H1 (cell line): ENCODE results near the gene RAMP1. TPM values are rescaled to one million over a fixed set of nuclear protein-coding genes. Genes with fewer than 3 reads are reported as not detected.

Source experiments
- CTCF ChIA-PET: fragments of 300-600 bp; sonication (Branson Sonifier 250); formaldehyde crosslinking; loops from one replicate; lab custom pipeline; 2021; ENCODE audit not compliant: partially characterized antibody; lab: Charles Lee
- POLR2A ChIA-PET: fragments of 300-600 bp; sonication (Branson Sonifier 250); formaldehyde crosslinking; loops from one replicate; lab custom pipeline; 2021; ENCODE audit warnings: inconsistent platforms; ENCODE audit not compliant: partially characterized antibody; lab: Charles Lee
- DNase-seq, 2 experiments: peaks; one replicate each; pipeline versions ENCODE4 v3.0.0 to v3.0.0-alpha.2; 2010 to 2022; ENCODE audit warnings: low spot score in 2 of 2, low read depth in 1 of 2, mixed read lengths in 1 of 2
- FAIRE-seq: peaks from 2 replicates; lab custom pipeline; 2011; peaks lifted over from hg19 to GRCh38; lab: Jason Lieb, UNC
- H2AFZ ChIP-seq: 2 replicates; pipeline ENCODE4 v1.8.1; 2012; ENCODE audit warnings: low read length, inconsistent platforms
- H2AK5ac ChIP-seq: 2 replicates; pipeline ENCODE4 v1.6.1; 2013; ENCODE audit warnings: low read depth, low read length
- H2BK120ac ChIP-seq: replicated peaks from 2 replicates; pipeline ENCODE3; 2013; ENCODE audit warnings: low read depth, low read length, inconsistent platforms
- H2BK12ac ChIP-seq: 2 replicates; pipeline ENCODE4 v1.6.1; 2013; ENCODE audit warnings: low read depth, low read length
- H2BK15ac ChIP-seq: 2 replicates; pipeline ENCODE4 v1.6.1; 2013; ENCODE audit warnings: low read length
- H2BK20ac ChIP-seq: 2 replicates; pipeline ENCODE4 v1.6.1; 2013; ENCODE audit warnings: low read length
- H2BK5ac ChIP-seq: 2 replicates; pipeline ENCODE4 v1.6.1; 2013; ENCODE audit warnings: low read depth, low read length
- H3K14ac ChIP-seq: 2 replicates; pipeline ENCODE4 v1.6.1; 2013; ENCODE audit warnings: inconsistent platforms; ENCODE audit not compliant: insufficient read length
- H3K18ac ChIP-seq: 2 replicates; pipeline ENCODE4 v1.6.1; 2013; ENCODE audit warnings: low read length; ENCODE audit errors: extremely low read depth
- H3K23ac ChIP-seq: 2 replicates; pipeline ENCODE4 v1.6.1; 2013; ENCODE audit warnings: inconsistent platforms; ENCODE audit not compliant: insufficient read length
- H3K23me2 ChIP-seq: 2 replicates; pipeline ENCODE4 v1.6.1; 2013; ENCODE audit warnings: low read depth, low read length
- H3K27ac ChIP-seq: 2 replicates; pipeline ENCODE4 v1.6.1; 2011; ENCODE audit warnings: low read depth, low read length, inconsistent platforms
- H3K27me3 ChIP-seq, 4 experiments: replicated peaks in 1 of 4; 1 replicate in 1 of 4; 2 replicates in 3 of 4; pipeline versions ENCODE4 v1.6.1 to v1.8.1; 2011 to 2013; ENCODE audit warnings: low read length in 3 of 4, mild to moderate bottlenecking in 3 of 4, inconsistent platforms in 2 of 4, mixed read lengths in 2 of 4, moderate library complexity in 1 of 4; ENCODE audit not compliant: control insufficient read depth in 3 of 4, insufficient read depth in 3 of 4; ENCODE audit errors: extremely low read depth in 1 of 4
- H3K36me3 ChIP-seq, 4 experiments: 2 replicates each; pipeline versions ENCODE4 v1.6.1 to v1.8.1; 2011 to 2013; ENCODE audit warnings: mild to moderate bottlenecking in 4 of 4, low read length in 3 of 4, moderate library complexity in 2 of 4, control low read depth in 1 of 4, inconsistent platforms in 1 of 4; ENCODE audit not compliant: insufficient read depth in 4 of 4, control insufficient read depth in 2 of 4
- H3K4ac ChIP-seq: replicated peaks from 2 replicates; pipeline ENCODE3; 2013; ENCODE audit warnings: low read length, low read depth, mixed read lengths, inconsistent platforms; ENCODE audit not compliant: insufficient read length
- H3K4me1 ChIP-seq, 4 experiments: replicated peaks in 1 of 4; 1 replicate in 1 of 4; 2 replicates in 3 of 4; pipeline versions ENCODE4 v1.6.1 to v1.8.1; 2011 to 2013; ENCODE audit warnings: low read length in 3 of 4, inconsistent platforms in 2 of 4, mixed read lengths in 1 of 4; ENCODE audit not compliant: insufficient read depth in 4 of 4, control insufficient read depth in 3 of 4
- H3K4me2 ChIP-seq, 2 experiments: 2 replicates each; pipeline versions ENCODE4 v1.6.1 to v1.8.1; 2011 to 2013; ENCODE audit warnings: low read depth in 2 of 2, low read length in 2 of 2, control low read depth in 1 of 2, inconsistent platforms in 1 of 2, mild to moderate bottlenecking in 1 of 2; ENCODE audit not compliant: insufficient read depth in 1 of 2
- H3K4me3 ChIP-seq, 4 experiments: fragments of 200-600, 300-600 bp in 1 of 4; sonication (generic), shearing (Covaris generic), sonication (Bioruptor Twin) in 1 of 4; 2 replicates each; pipeline versions ENCODE4 v1.5.1 to v1.8.1; 2011 to 2016; ENCODE audit warnings: low read length in 4 of 4, low read depth in 3 of 4, control low read depth in 2 of 4, inconsistent platforms in 2 of 4, mild to moderate bottlenecking in 2 of 4, mixed read lengths in 1 of 4, moderate library complexity in 1 of 4; ENCODE audit not compliant: insufficient read depth in 2 of 4; ENCODE audit errors: extremely low read depth in 1 of 4
- H3K56ac ChIP-seq: replicated peaks from 2 replicates; pipeline ENCODE3; 2013; ENCODE audit warnings: low read depth, mild to moderate bottlenecking, mixed read lengths, low read length, inconsistent platforms; ENCODE audit not compliant: insufficient read length
- H3K79me1 ChIP-seq: 2 replicates; pipeline ENCODE4 v1.6.1; 2013; ENCODE audit warnings: low read depth, low read length, control low read depth
- H3K79me2 ChIP-seq, 2 experiments: 2 replicates each; pipeline versions ENCODE4 v1.6.1 to v1.8.1; 2012 to 2013; ENCODE audit warnings: low read length in 2 of 2, mild to moderate bottlenecking in 2 of 2, inconsistent platforms in 1 of 2; ENCODE audit not compliant: insufficient read depth in 2 of 2, control insufficient read depth in 1 of 2
- H3K9ac ChIP-seq, 4 experiments: replicated peaks in 1 of 4; 1 replicate in 1 of 4; 2 replicates in 3 of 4; pipeline versions ENCODE4 v1.6.1 to v1.8.1; 2011 to 2013; ENCODE audit warnings: low read depth in 3 of 4, low read length in 3 of 4, control low read depth in 2 of 4, mild to moderate bottlenecking in 2 of 4, moderate library complexity in 2 of 4, inconsistent platforms in 1 of 4; ENCODE audit errors: extremely low read depth in 1 of 4
- H3K9me3 ChIP-seq, 2 experiments: 2 replicates each; pipeline versions ENCODE4 v1.6.1 to v1.8.1; 2012 to 2013; ENCODE audit warnings: mild to moderate bottlenecking in 2 of 2, moderate library complexity in 2 of 2, control low read depth in 1 of 2, inconsistent platforms in 1 of 2, low read depth in 1 of 2, low read length in 1 of 2, mixed read lengths in 1 of 2; ENCODE audit not compliant: insufficient read depth in 2 of 2
- H4K20me1 ChIP-seq, 2 experiments: replicated peaks in 1 of 2; 2 replicates each; pipeline versions ENCODE3 to v1.8.1; 2011 to 2013; ENCODE audit warnings: inconsistent platforms in 2 of 2, low read length in 2 of 2, mild to moderate bottlenecking in 1 of 2; ENCODE audit not compliant: insufficient read depth in 2 of 2, control insufficient read depth in 1 of 2
- H4K5ac ChIP-seq: 2 replicates; pipeline ENCODE4 v1.6.1; 2013; ENCODE audit warnings: low read length, low read depth, mixed read lengths, inconsistent platforms; ENCODE audit not compliant: insufficient read length
- H4K8ac ChIP-seq: 2 replicates; pipeline ENCODE4 v1.8.0; 2013; ENCODE audit warnings: mild to moderate bottlenecking, moderate library complexity, low read length, inconsistent platforms; ENCODE audit not compliant: insufficient read depth; ENCODE audit errors: extremely low read depth
- H4K91ac ChIP-seq: replicated peaks from 2 replicates; pipeline ENCODE3; 2013; ENCODE audit warnings: low read length, mixed read lengths, inconsistent platforms; ENCODE audit not compliant: insufficient read length
- ASH2L ChIP-seq: fragments of 200-600, 300-600 bp; sonication (generic); IDR thresholded peaks from one replicate; pipeline ENCODE4 v1.7.1; 2017; ENCODE audit warnings: low read length
- BACH1 ChIP-seq: IDR thresholded peaks from 2 replicates; pipeline ENCODE4 v1.6.1; 2012; ENCODE audit warnings: low read length, improper control_type of control experiment
- CHD2 ChIP-seq: IDR thresholded peaks from 2 replicates; pipeline ENCODE4 v1.6.1; 2012; ENCODE audit warnings: low read length, improper control_type of control experiment
- CTBP2 ChIP-seq: IDR thresholded peaks from 2 replicates; pipeline ENCODE4 v1.7.0; 2011; ENCODE audit warnings: borderline replicate concordance, mild to moderate bottlenecking, moderate library complexity, mixed read lengths, low read length; ENCODE audit not compliant: insufficient read depth, insufficient read length
- EGR1 ChIP-seq: IDR thresholded peaks from 2 replicates; pipeline ENCODE4 v1.6.1; 2011; ENCODE audit warnings: low read depth, low read length, borderline replicate concordance
- EP300 ChIP-seq, 2 experiments: IDR thresholded peaks; 1 replicate in 1 of 2; 2 replicates in 1 of 2; pipeline ENCODE4 v1.6.1; 2011 to 2012; ENCODE audit warnings: low read depth in 2 of 2, low read length in 2 of 2, mild to moderate bottlenecking in 2 of 2, borderline replicate concordance in 1 of 2, inconsistent platforms in 1 of 2, moderate library complexity in 1 of 2
- MAFK ChIP-seq: IDR thresholded peaks from 2 replicates; pipeline ENCODE4 v1.6.1; 2012; ENCODE audit warnings: low read depth, mild to moderate bottlenecking, improper control_type of control experiment, low read length
- SAP30 ChIP-seq: fragments of 300-600 bp; sonication (generic); IDR thresholded peaks from 2 replicates; pipeline ENCODE4 v1.7.1; 2012; ENCODE audit warnings: low read length, moderate library complexity, mild to moderate bottlenecking, inconsistent platforms; ENCODE audit not compliant: insufficient read depth, insufficient replicate concordance
- SIRT6 ChIP-seq: IDR thresholded peaks from one replicate; pipeline ENCODE4 v1.7.1; 2012; ENCODE audit warnings: low read length, inconsistent platforms
- SP4 ChIP-seq: IDR thresholded peaks from 2 replicates; pipeline ENCODE4 v1.6.1; 2012; ENCODE audit warnings: low read length, inconsistent platforms
- TEAD4 ChIP-seq: IDR thresholded peaks from 2 replicates; pipeline ENCODE4 v1.6.1; 2012; ENCODE audit warnings: low read depth, low read length, inconsistent platforms, mixed read lengths
- WGBS, 2 experiments: shearing (Covaris generic) in 1 of 2; methylation state at CpG; one replicate each; pipeline versions ENCODE4 v1.1.6 to v1.1.7; 2013 to 2015; ENCODE audit warnings: low lambda C conversion rate in 2 of 2, mixed read lengths in 2 of 2, inconsistent platforms in 1 of 2, low coverage in 1 of 2, missing lambda C conversion rate in 1 of 2; ENCODE audit not compliant: insufficient replicate concordance in 2 of 2, insufficient coverage in 1 of 2, insufficient read length in 1 of 2; ENCODE audit errors: extremely low coverage in 1 of 2, missing lambda C conversion rate in 1 of 2; 5-methylcytosine and 5-hydroxymethylcytosine counted together
- polyA plus RNA-seq, 7 experiments: library from polyadenylated mRNA; depleted of rRNA in 3 of 7; stranded (reverse) in 5 of 7; unstranded in 2 of 7; fragments of >200 nt in 5 of 7; fragments of 200-250 nt in 2 of 7; gene quantifications; 1 replicate in 5 of 7; 2 replicates in 1 of 7; 4 replicates in 1 of 7; pipeline versions ENCODE4 v1.2.1 to v1.2.3, GENCODE V29; 2011 to 2013; ENCODE audit warnings: missing spikeins in 2 of 7, mixed read lengths in 2 of 7
- total RNA-seq: library from RNA; stranded (reverse); fragmentation: NEBNext Ultra II Directional; extraction: Animal tissue kit (Norgen Biotek cat#: 25700); gene quantifications from 2 replicates; pipeline ENCODE4 v1.2.1, GENCODE V29; 2021
- TF ChIP-seq, protein P1 (sequence below): IDR thresholded peaks from 2 replicates; pipeline ENCODE4 v1.6.1; 2012; ENCODE audit warnings: inconsistent platforms
- TF ChIP-seq, protein P2 (sequence below): IDR thresholded peaks from 2 replicates; pipeline ENCODE4 v1.6.1; 2011; ENCODE audit warnings: low read depth, mild to moderate bottlenecking, low read length; ENCODE audit not compliant: insufficient read depth

RAMP1 gene
- total and polyA plus RNA-seq, 2 of the 8 experiments (the other 6 are each of a cell fraction or from before 2014, with no cell fraction given) = 0.65 to 4.3 TPM

DNA sequence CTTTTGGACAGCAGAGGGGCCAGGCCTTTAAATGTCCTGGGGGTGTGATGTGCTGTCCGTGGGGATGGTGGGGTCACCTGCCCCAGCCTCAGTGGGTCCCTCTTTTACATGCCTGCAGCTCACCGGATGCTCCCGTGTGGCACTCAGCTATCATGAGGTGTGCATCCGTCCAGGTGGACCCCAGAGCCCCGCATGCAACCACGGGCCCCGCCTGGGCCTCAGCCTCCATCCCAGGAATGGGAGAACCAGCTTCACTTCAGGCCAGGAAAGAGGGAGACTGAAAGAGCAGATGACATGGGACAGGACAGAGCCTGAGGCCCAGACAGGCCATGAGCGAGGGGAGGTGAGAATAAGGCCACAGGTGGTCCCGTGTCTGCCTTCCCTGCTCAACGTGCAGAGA, 37.5 kb downstream of the RAMP1 start:
- Histone ChIP-seq H3K23me2 (no peaks in the 10 kb centered on the region), H3K27ac (no peak overlapping the region), H3K9ac (no peak overlapping the region), H4K5ac (no peak overlapping the region), H2BK120ac (no peak overlapping the region), H3K4me1 (no peaks in the 10 kb centered on the region; a peak in 3 of 7 replicates), H2BK5ac (0 out of 2 replicates have a peak overlapping the region, but pooled peaks have one; percentile 44), H3K9me3 (no peaks in the 10 kb centered on the region), H3K4ac (no peak overlapping the region), H3K14ac (no peak overlapping the region), H3K79me2 (no peaks in the 10 kb centered on the region), H2AFZ (no peak overlapping the region), H4K20me1 (no peaks in the 10 kb centered on the region), H3K23ac (no peak overlapping the region), H3K4me2 (no peak overlapping the region), H2BK15ac (no peak overlapping the region), H4K91ac (no peak overlapping the region), H3K79me1 (no peaks in the 10 kb centered on the region; the same call in 1 of the 2 replicates), H3K56ac (no peak overlapping the region), H3K36me3 (no peaks in the 10 kb centered on the region), H2BK12ac (peak overlapping the region; percentile 33; the same call in 1 of the 2 replicates), H4K8ac (no peak overlapping the region), H3K18ac (no peak overlapping the region), H3K4me3 (no peak overlapping the region), H2BK20ac (no peak overlapping the region), H3K27me3 (no peaks in the 10 kb centered on the region; a peak in 1 of 7 replicates), H2AK5ac (no peak overlapping the region)
- ChIA-PET CTCF (interaction anchor here (0.7 to 1.5 kb wide), 2 partner anchors 26 to 86 kb away, joined by 3 to 5 read pairs; no protein-coding TSS in a partner anchor), POLR2A (interaction anchor here (1.9 kb wide), 1 partner anchor 15 kb away, joined by 5 read pairs; no protein-coding TSS in a partner anchor)
- FAIRE-seq = no peak
- no peak for DNase-seq
- 85% methylated on average over 10 of the region's 10 CpGs; no CpG with 5 or more reads in 1 of the 2 experiments for WGBS, 2 experiments
- no peak for TF ChIP-seq SIRT6
- TF ChIP-seq MAFK = no peak
- TF ChIP-seq, protein P1, sequence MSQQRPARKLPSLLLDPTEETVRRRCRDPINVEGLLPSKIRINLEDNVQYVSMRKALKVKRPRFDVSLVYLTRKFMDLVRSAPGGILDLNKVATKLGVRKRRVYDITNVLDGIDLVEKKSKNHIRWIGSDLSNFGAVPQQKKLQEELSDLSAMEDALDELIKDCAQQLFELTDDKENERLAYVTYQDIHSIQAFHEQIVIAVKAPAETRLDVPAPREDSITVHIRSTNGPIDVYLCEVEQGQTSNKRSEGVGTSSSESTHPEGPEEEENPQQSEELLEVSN = no peak
- TF ChIP-seq EP300 (IDR thresholded peaks at IDR 0.05; ENCODE audit: borderline replicate concordance in 1 of 2, low read depth in 2 of 2, low read length in 2 of 2) = no peak
- no peak for TF ChIP-seq BACH1
- TF ChIP-seq EGR1 = no peak
- no peak for TF ChIP-seq SAP30
- no peak for TF ChIP-seq CHD2
- no peak for TF ChIP-seq ASH2L
- no peak for TF ChIP-seq TEAD4
- no peak for TF ChIP-seq SP4
- no peak for TF ChIP-seq CTBP2
- TF ChIP-seq, protein P2, sequence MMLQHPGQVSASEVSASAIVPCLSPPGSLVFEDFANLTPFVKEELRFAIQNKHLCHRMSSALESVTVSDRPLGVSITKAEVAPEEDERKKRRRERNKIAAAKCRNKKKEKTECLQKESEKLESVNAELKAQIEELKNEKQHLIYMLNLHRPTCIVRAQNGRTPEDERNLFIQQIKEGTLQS = no peak
